Activated CD8-positive, alpha-beta memory T cell treated with anti-CD3 and anti-CD28 coated beads, Interleukin-2, amount 50 U/mL, for 48 hours (primary cell): ENCODE measurements around the gene NDUFAF7.
"Not testable (repeated sequence)": the region's sequence is repeated elsewhere in the genome, so short reads cannot be mapped to it uniquely, and the experiment has no call there.

Experiments used
- DNase-seq: peaks from one replicate; pipeline ENCODE4 v3.0.0-alpha.2; 2020

Gene NDUFAF7

DNA sequence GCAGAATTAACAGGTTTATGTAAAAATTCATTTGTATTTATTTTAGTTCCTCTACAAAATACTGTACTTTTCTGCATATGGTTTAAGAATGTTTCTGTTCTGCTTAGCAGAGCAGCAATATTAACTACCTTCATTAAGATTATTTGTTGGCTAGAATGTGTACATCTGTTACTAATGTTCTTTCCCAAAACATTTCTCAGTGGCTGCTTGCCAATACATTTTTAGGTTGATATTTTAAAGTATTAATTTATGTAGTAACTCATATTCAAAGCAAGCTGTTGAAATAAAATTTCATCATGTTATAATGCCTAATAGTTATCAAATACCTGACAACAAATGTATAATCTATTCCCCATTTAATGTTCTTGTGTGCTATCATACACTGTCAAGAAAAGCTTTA, 52.9 kb downstream of the NDUFAF7 start:
- DNase-seq = no peak

- no peak for DNase-seq
These were observed 56.5 kb downstream of the NDUFAF7 start for GRCh38 chr2:37287966-37288365.

DNA sequence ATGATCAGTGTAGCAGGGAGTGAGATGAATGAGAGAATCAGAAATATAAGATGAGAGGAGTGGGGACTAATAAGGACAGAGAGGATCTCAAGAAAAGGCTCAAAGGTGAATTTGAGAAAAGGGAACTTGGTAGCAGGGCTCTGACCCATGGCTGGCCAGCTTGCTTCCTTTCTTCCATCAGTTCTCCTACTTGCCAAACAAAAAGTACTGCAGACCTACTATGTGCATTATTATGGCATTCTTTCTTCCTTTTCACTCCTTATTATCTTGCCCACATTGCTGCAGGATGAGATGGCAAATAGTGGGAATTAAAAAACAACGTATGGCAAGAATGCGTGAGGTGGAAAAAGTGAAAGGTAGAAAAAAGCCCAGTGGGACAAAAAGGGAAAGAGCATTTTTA, 60.2 kb downstream of the NDUFAF7 start:
- DNase-seq = no peak

DNA sequence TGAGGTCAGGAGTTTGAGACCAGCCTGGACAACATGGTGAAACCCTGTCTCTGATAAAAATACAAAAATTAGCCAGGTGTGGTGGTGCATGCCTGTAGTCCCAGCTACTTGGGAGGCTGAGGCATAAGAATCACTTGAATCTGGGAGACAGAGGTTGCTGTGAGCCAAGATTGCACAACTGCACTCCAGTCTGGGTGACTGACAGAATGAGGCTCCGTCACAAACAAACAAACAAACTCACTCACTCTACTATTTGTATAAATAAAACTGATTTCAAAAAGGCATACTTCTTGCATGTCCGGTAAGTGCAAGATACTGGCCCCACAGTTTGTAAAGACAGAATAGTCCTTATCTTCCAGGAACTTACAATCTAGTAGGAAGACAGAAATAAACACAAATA, 63.4 kb downstream of the NDUFAF7 start:
- not testable (repeated sequence) for DNase-seq

DNA sequence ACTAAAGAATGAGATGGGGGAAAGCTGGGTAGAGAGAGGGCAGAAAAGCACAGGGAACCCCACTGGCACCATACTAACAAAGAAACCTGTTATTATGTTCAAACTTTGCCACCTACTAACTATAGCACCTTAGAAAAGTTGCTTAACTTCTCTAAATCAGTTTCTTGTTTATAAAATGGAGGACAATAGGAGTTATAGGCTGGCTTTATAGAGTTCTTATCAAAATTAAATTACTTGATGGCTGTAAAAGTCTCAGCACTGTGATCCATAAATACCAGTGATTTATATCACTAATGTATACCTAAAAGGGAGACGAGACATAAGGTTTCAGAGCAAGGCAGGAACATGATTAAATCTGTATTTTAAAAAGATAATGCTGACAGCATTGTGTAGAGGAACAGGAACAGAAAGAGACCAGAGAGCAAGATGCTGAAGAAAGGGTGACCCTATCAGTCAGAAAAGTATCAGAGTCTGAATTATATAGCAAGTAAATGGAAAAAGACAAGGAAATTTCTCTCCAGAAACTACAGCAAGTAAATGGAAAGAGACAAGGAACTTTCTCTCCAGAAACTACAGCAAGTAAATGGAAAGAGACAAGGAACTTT, 64.1 kb downstream of the NDUFAF7 start:
- no peak for DNase-seq

DNA sequence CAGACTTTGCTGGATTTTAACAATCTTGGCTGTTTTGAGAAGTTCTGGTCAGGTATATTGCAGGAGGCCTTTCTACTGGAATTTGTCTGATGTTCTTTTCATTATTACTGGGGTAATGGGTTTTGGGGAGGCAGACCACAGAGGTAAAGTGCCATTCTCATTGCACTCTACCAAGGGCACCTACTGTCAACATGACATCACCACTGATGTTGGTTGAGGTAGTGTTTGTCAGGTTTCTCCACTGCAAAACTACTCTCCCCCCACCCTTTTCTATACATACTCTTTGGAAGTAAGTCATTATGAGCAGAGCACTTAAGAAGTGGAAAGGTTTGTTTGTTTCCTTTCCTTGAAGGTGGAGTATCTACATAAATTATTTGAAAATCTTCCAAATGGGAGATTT, 66.2 kb downstream of the NDUFAF7 start:
- DNase-seq = no peak
